ENCODE results near the gene MET. TPM values are rescaled to one million over a fixed set of nuclear protein-coding genes. Genes with fewer than 3 reads are reported as not detected.

MET gene
- polyA plus RNA-seq, 2 donors: 1.2 to 2.1 TPM

GRCh38 chr7:116792813-116793212, 120.8 kb downstream of the MET start:
- H3K36me3 ChIP-seq (ENCODE audit: control insufficient read depth in 2 of 2, insufficient read depth in 2 of 2, low read length in 1 of 2): no peaks in the 10 kb centered on the region
- 82 to 83% methylated on average over 4 of the region's 4 CpGs for WGBS, 2 donors

GRCh38 chr7:116793795-116794340, 121.9 kb downstream of the MET start:
- peaks cover 0 to 3% of the 10 kb centered on the region in 2 donors for H3K4me1 ChIP-seq (ENCODE audit: control insufficient read depth in 2 of 2, insufficient read depth in 2 of 2, low read length in 1 of 2)
- no peak overlapping the region for H3K27ac ChIP-seq (ENCODE audit: low read depth in 2 of 2, low read length in 1 of 2)
- H3K36me3 ChIP-seq (ENCODE audit: control insufficient read depth in 2 of 2, insufficient read depth in 2 of 2, low read length in 1 of 2): no peaks in the 10 kb centered on the region
- H3K4me3 ChIP-seq (ENCODE audit: low read depth in 1 of 2, low read length in 2 of 2): no peak overlapping the region
- H3K9me3 ChIP-seq (ENCODE audit: control insufficient read depth in 2 of 2, insufficient read depth in 1 of 2, low read depth in 1 of 2, low read length in 1 of 2): no peaks in the 10 kb centered on the region
- no peaks in the 10 kb centered on the region for H3K27me3 ChIP-seq (ENCODE audit: control insufficient read depth in 1 of 2, insufficient read depth in 2 of 2, low read length in 2 of 2)
- 83 to 93% methylated on average over 5 of the region's 5 CpGs for WGBS, 2 donors

More at GRCh38 chr7:116792813-116793212, 120.8 kb downstream of the MET start:
- H3K27ac ChIP-seq (ENCODE audit: low read depth in 2 of 2, low read length in 1 of 2): peak overlapping the region; percentile 21 to 30
- no peaks in the 10 kb centered on the region for H3K4me1 ChIP-seq (ENCODE audit: control insufficient read depth in 2 of 2, insufficient read depth in 2 of 2, low read length in 1 of 2)
- no peaks in the 10 kb centered on the region for H3K27me3 ChIP-seq (ENCODE audit: control insufficient read depth in 1 of 2, insufficient read depth in 2 of 2, low read length in 2 of 2)
- no peaks in the 10 kb centered on the region for H3K9me3 ChIP-seq (ENCODE audit: control insufficient read depth in 2 of 2, insufficient read depth in 1 of 2, low read depth in 1 of 2, low read length in 1 of 2)
- no peak overlapping the region for H3K4me3 ChIP-seq (ENCODE audit: low read depth in 1 of 2, low read length in 2 of 2)

- no peaks in the 10 kb centered on the region for H3K9me3 ChIP-seq (ENCODE audit: control insufficient read depth in 2 of 2, insufficient read depth in 1 of 2, low read depth in 1 of 2, low read length in 1 of 2)
- H3K27ac ChIP-seq (ENCODE audit: low read depth in 2 of 2, low read length in 1 of 2): no peak overlapping the region
- no peak overlapping the region for H3K4me3 ChIP-seq (ENCODE audit: low read depth in 1 of 2, low read length in 2 of 2)
- no peaks in the 10 kb centered on the region for H3K36me3 ChIP-seq (ENCODE audit: control insufficient read depth in 2 of 2, insufficient read depth in 2 of 2, low read length in 1 of 2)
- 95% methylated on average over 5 of the region's 5 CpGs for WGBS, 2 donors
- no peaks in the 10 kb centered on the region for H3K27me3 ChIP-seq (ENCODE audit: control insufficient read depth in 1 of 2, insufficient read depth in 2 of 2, low read length in 2 of 2)
- H3K4me1 ChIP-seq (ENCODE audit: control insufficient read depth in 2 of 2, insufficient read depth in 2 of 2, low read length in 1 of 2): peaks cover 0 to 3% of the 10 kb centered on the region in 2 donors
These were observed 124.5 kb downstream of the MET start for GRCh38 chr7:116796471-116796870.

GRCh38 chr7:116797612-116798011, 125.6 kb downstream of the MET start:
- no peak overlapping the region for H3K27ac ChIP-seq (ENCODE audit: low read depth in 2 of 2, low read length in 1 of 2)
- H3K27me3 ChIP-seq (ENCODE audit: control insufficient read depth in 1 of 2, insufficient read depth in 2 of 2, low read length in 2 of 2): no peaks in the 10 kb centered on the region
- H3K9me3 ChIP-seq (ENCODE audit: control insufficient read depth in 2 of 2, insufficient read depth in 1 of 2, low read depth in 1 of 2, low read length in 1 of 2): no peaks in the 10 kb centered on the region
- H3K4me3 ChIP-seq (ENCODE audit: low read depth in 1 of 2, low read length in 2 of 2): no peak overlapping the region
- peaks cover 0 to 3% of the 10 kb centered on the region in 2 donors for H3K4me1 ChIP-seq (ENCODE audit: control insufficient read depth in 2 of 2, insufficient read depth in 2 of 2, low read length in 1 of 2)
- H3K36me3 ChIP-seq (ENCODE audit: control insufficient read depth in 2 of 2, insufficient read depth in 2 of 2, low read length in 1 of 2): no peaks in the 10 kb centered on the region
- WGBS, 2 donors: 37 to 43% methylated on average over 2 of the region's 2 CpGs

DNA sequence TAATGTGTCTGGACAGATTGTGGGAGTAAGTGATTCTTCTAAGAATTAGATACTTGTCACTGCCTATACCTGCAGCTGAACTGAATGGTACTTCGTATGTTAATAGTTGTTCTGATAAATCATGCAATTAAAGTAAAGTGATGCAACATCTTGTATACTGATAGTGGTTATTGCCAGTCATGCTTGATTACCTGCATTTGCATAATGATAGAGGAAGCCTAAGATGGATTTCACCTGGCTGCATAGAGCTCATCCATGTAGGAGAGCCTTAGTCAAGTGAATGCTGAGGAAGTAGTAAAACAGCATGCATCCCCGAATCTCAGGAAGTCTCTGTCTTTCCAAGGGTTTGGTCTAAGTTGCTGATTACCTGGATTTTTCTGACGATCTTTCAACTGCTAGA, 126.2 kb downstream of the MET start:
- Histone ChIP-seq H3K27me3 (ENCODE audit: control insufficient read depth in 1 of 2, insufficient read depth in 2 of 2, low read length in 2 of 2) (no peaks in the 10 kb centered on the region), H3K36me3 (ENCODE audit: control insufficient read depth in 2 of 2, insufficient read depth in 2 of 2, low read length in 1 of 2) (no peaks in the 10 kb centered on the region), H3K27ac (ENCODE audit: low read depth in 2 of 2, low read length in 1 of 2) (peak overlapping the region in 1 of 2 donors; percentile 18), H3K4me1 (ENCODE audit: control insufficient read depth in 2 of 2, insufficient read depth in 2 of 2, low read length in 1 of 2) (peaks cover 0 to 3% of the 10 kb centered on the region in 2 donors), H3K9me3 (ENCODE audit: control insufficient read depth in 2 of 2, insufficient read depth in 1 of 2, low read depth in 1 of 2, low read length in 1 of 2) (no peaks in the 10 kb centered on the region), H3K4me3 (ENCODE audit: low read depth in 1 of 2, low read length in 2 of 2) (no peak overlapping the region)
- 66 to 74% methylated on average over 3 of the region's 3 CpGs for WGBS, 2 donors

DNA sequence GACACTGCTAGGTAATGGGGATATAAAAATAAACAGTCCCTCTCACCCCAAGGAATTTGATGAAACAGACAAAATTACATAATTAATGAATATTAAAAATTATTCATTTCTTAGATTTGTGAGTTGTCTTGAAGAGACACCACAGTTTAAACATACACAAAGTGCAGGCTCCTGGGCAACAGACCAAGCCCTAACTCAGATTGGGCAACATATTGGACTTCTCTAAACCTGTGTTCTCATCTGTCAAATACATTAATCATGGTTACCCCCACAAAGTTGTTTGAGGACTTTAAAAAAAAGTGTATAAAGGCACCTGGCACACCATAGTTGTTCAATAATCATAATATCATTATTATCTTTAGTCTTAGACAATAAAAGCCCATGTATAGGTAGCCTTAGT, 127.9 kb downstream of the MET start:
- no peaks in the 10 kb centered on the region for H3K9me3 ChIP-seq (ENCODE audit: control insufficient read depth in 2 of 2, insufficient read depth in 1 of 2, low read depth in 1 of 2, low read length in 1 of 2)

GRCh38 chr7:116800594-116800993, 128.6 kb downstream of the MET start:
- Histone ChIP-seq H3K27me3 (ENCODE audit: control insufficient read depth in 1 of 2, insufficient read depth in 2 of 2, low read length in 2 of 2) (no peaks in the 10 kb centered on the region), H3K27ac (ENCODE audit: low read depth in 2 of 2, low read length in 1 of 2) (peak overlapping the region in 1 of 2 donors; percentile 24)
- 81 to 82% methylated on average over 2 of the region's 2 CpGs for WGBS, 2 donors

More for the DNA sequence above, 127.9 kb downstream of the MET start:
- Histone ChIP-seq H3K4me3 (ENCODE audit: low read depth in 1 of 2, low read length in 2 of 2) (no peak overlapping the region), H3K36me3 (ENCODE audit: control insufficient read depth in 2 of 2, insufficient read depth in 2 of 2, low read length in 1 of 2) (no peaks in the 10 kb centered on the region), H3K27ac (ENCODE audit: low read depth in 2 of 2, low read length in 1 of 2) (no peak overlapping the region), H3K27me3 (ENCODE audit: control insufficient read depth in 1 of 2, insufficient read depth in 2 of 2, low read length in 2 of 2) (no peaks in the 10 kb centered on the region), H3K4me1 (ENCODE audit: control insufficient read depth in 2 of 2, insufficient read depth in 2 of 2, low read length in 1 of 2) (peaks cover 0 to 3% of the 10 kb centered on the region in 2 donors)

GRCh38 chr7:116801092-116801710, 129.2 kb downstream of the MET start:
- no peaks in the 10 kb centered on the region for H3K27me3 ChIP-seq (ENCODE audit: control insufficient read depth in 1 of 2, insufficient read depth in 2 of 2, low read length in 2 of 2)
- 38 to 51% methylated on average over 2 of the region's 2 CpGs for WGBS, 2 donors
- no peaks in the 10 kb centered on the region for H3K36me3 ChIP-seq (ENCODE audit: control insufficient read depth in 2 of 2, insufficient read depth in 2 of 2, low read length in 1 of 2)
- no peak overlapping the region for H3K27ac ChIP-seq (ENCODE audit: low read depth in 2 of 2, low read length in 1 of 2)
- no peak overlapping the region for H3K4me3 ChIP-seq (ENCODE audit: low read depth in 1 of 2, low read length in 2 of 2)
- H3K9me3 ChIP-seq (ENCODE audit: control insufficient read depth in 2 of 2, insufficient read depth in 1 of 2, low read depth in 1 of 2, low read length in 1 of 2): no peaks in the 10 kb centered on the region
- peaks cover 0 to 3% of the 10 kb centered on the region in 2 donors for H3K4me1 ChIP-seq (ENCODE audit: control insufficient read depth in 2 of 2, insufficient read depth in 2 of 2, low read length in 1 of 2)

More at GRCh38 chr7:116800594-116800993, 128.6 kb downstream of the MET start:
- Histone ChIP-seq H3K4me3 (ENCODE audit: low read depth in 1 of 2, low read length in 2 of 2) (no peak overlapping the region), H3K9me3 (ENCODE audit: control insufficient read depth in 2 of 2, insufficient read depth in 1 of 2, low read depth in 1 of 2, low read length in 1 of 2) (no peaks in the 10 kb centered on the region), H3K4me1 (ENCODE audit: control insufficient read depth in 2 of 2, insufficient read depth in 2 of 2, low read length in 1 of 2) (peaks cover 0 to 3% of the 10 kb centered on the region in 2 donors), H3K36me3 (ENCODE audit: control insufficient read depth in 2 of 2, insufficient read depth in 2 of 2, low read length in 1 of 2) (no peaks in the 10 kb centered on the region)

GRCh38 chr7:116802144-116802745, 130.2 kb downstream of the MET start:
- Histone ChIP-seq H3K27ac (ENCODE audit: low read depth in 2 of 2, low read length in 1 of 2) (no peak overlapping the region), H3K4me3 (ENCODE audit: low read depth in 1 of 2, low read length in 2 of 2) (no peak overlapping the region), H3K27me3 (ENCODE audit: control insufficient read depth in 1 of 2, insufficient read depth in 2 of 2, low read length in 2 of 2) (no peaks in the 10 kb centered on the region), H3K9me3 (ENCODE audit: control insufficient read depth in 2 of 2, insufficient read depth in 1 of 2, low read depth in 1 of 2, low read length in 1 of 2) (no peaks in the 10 kb centered on the region), H3K4me1 (ENCODE audit: control insufficient read depth in 2 of 2, insufficient read depth in 2 of 2, low read length in 1 of 2) (peaks cover 0 to 3% of the 10 kb centered on the region in 2 donors), H3K36me3 (ENCODE audit: control insufficient read depth in 2 of 2, insufficient read depth in 2 of 2, low read length in 1 of 2) (no peaks in the 10 kb centered on the region)
- 49 to 61% methylated on average over 7 of the region's 7 CpGs for WGBS, 2 donors
